Measurements from ENCODE around the gene NUTM1. TPM values are rescaled to one million over a fixed set of nuclear protein-coding genes. Genes with fewer than 3 reads are reported as not detected.
"Not testable (repeated sequence)": the region's sequence is repeated elsewhere in the genome, so short reads cannot be mapped to it uniquely, and the experiment has no call there.

NUTM1 gene
- polyA plus RNA-seq, 3 donors: 0.03 to 0.12 (median 0.05) TPM

DNA sequence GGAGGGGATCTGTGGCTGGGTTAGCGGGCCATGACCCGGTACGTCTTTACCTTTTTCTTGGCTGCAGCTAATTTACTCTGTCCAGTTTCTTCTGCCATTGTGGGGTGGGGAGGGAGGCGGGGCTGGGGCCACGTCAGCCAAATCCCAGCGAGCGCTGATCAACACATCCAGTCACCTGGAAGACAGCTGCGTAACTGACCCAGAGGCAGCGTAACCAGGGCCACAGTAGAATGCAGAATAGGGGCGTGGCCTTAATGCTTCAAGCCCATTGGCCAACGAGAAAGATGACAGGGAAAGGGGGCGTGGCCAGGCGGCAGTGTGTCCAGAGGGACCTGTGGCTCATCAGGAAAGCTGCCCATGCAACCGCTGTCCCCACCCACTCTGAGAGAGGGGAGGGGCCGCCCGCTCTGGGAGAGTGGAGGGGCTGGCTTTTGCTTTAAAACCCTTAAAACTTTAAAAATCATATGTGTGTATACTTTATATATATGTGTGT, 46.5 kb downstream of the NUTM1 start:
- DNase-seq (ENCODE audit: extremely low read depth in 1 of 11, low read depth in 9 of 11, low spot score in 4 of 11): not testable (repeated sequence)

GRCh38 chr15:34392981-34393380, 49.9 kb downstream of the NUTM1 start:
- DNase-seq (ENCODE audit: extremely low read depth in 1 of 11, low read depth in 9 of 11, low spot score in 4 of 11): not testable (repeated sequence)

- DNase-seq (ENCODE audit: extremely low read depth in 1 of 11, low read depth in 9 of 11, low spot score in 4 of 11): not testable (repeated sequence)
Measured at GRCh38 chr15:34397637-34398259, 54.6 kb downstream of the NUTM1 start.

DNA sequence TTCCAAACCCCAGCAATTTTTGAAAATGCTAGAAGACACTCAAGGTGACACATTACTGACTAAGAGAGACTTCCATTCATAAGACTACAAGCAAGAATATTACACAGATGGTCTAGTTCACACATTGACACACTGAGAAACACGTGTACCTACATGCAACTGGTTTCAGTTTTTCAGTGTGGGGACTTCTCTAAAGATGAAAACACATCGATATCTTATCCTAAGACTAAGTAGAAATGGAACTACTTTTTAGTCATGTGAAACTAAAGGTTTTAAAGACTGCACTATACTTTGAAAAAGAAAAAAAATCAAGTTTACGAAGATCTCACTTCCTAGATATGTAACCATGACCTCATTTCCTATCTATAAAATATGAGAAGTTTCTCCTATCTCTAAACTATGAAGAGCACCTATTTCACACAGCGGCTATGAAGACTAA, 60.1 kb downstream of the NUTM1 start:
- not testable (repeated sequence) for DNase-seq (ENCODE audit: extremely low read depth in 1 of 11, low read depth in 9 of 11, low spot score in 4 of 11)

DNA sequence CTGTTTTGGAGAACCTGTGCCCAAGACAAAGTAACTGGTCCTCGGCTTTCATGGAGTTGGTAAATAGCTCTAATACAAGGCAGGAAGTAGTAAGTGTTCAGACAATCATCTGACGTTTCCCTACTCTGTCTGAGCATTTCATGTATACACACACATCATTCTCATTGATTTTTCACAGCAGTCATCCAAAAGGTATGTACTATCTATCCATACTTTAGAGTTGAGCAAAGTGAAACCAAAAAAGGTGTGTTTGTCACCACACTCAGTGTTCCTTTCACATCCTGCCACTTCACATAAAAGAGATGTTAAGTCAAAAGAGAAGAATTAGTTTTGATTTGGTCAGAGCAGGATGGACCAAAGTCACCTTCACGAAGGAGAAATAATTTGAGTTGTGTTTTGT, 60.8 kb downstream of the NUTM1 start:
- DNase-seq (ENCODE audit: extremely low read depth in 1 of 11, low read depth in 9 of 11, low spot score in 4 of 11): not testable (repeated sequence)

Other genes starting within 250 kb of the NUTM1 start
- gene EMC7, start 241.5 kb upstream of the NUTM1 start, polyA plus RNA-seq (ENCODE audit: insufficient read length in 3 of 3): 10 to 100 TPM; 71.2 to 95.2 (median 80.4) TPM
- gene PGBD4, start 241.2 kb upstream of the NUTM1 start, polyA plus RNA-seq (ENCODE audit: insufficient read length in 3 of 3): 1 to 10 TPM; 1.8 to 2.4 (median 2.2) TPM
- 10 to 100 TPM; 49.7 to 91.1 (median 62.5) TPM for gene KATNBL1, start 133.2 kb upstream of the NUTM1 start, polyA plus RNA-seq (ENCODE audit: insufficient read length in 3 of 3)
- 100 to 1,000 TPM; 123 to 132 (median 131) TPM for gene EMC4, start 118.3 kb upstream of the NUTM1 start, polyA plus RNA-seq (ENCODE audit: insufficient read length in 3 of 3)
- 10 to 100 TPM; 21.0 to 32.7 (median 25.1) TPM for gene SLC12A6, start 5.5 kb upstream of the NUTM1 start, polyA plus RNA-seq (ENCODE audit: insufficient read length in 3 of 3)
- 100 to 1,000 TPM; 125 to 152 (median 148) TPM for gene NOP10, start 179 bp upstream of the NUTM1 start, polyA plus RNA-seq (ENCODE audit: insufficient read length in 3 of 3)
- gene LPCAT4, start 23.9 kb downstream of the NUTM1 start, polyA plus RNA-seq (ENCODE audit: insufficient read length in 3 of 3): 10 to 100 TPM; 36.8 to 44.0 (median 43.6) TPM
- 100 to 1,000 TPM in 2 of 3 donors, 10 to 100 TPM in 1; 88.4 to 149 (median 102) TPM for gene GOLGA8A, start 94.5 kb downstream of the NUTM1 start, polyA plus RNA-seq (ENCODE audit: insufficient read length in 3 of 3)
- gene GOLGA8B, start 240.3 kb downstream of the NUTM1 start, polyA plus RNA-seq (ENCODE audit: insufficient read length in 3 of 3): 100 to 1,000 TPM in 2 of 3 donors, 10 to 100 TPM in 1; 77.9 to 243 (median 136) TPM